Esophagus muscularis mucosa (tissue), 4 donors: ENCODE data around the gene HOMEZ. TPM values are rescaled to one million over a fixed set of nuclear protein-coding genes. Genes with fewer than 3 reads are reported as not detected.
"Not testable (repeated sequence)": the region's sequence is repeated elsewhere in the genome, so short reads cannot be mapped to it uniquely, and the experiment has no call there.

Experiments used
- DNase-seq: peaks from one replicate; pipeline ENCODE4 v3.0.0-alpha.2; 2017; ENCODE audit errors: extremely low spot score
- H3K27ac ChIP-seq, 4 donors: fragments of 200-600 bp; sonication (generic); replicated peaks in 1 of 4; 1 replicate in 3 of 4; 2 replicates in 1 of 4; pipeline ENCODE4 v1.5.1; 2016 to 2019; ENCODE audit warnings: mild to moderate bottlenecking in 1 of 4
- H3K27me3 ChIP-seq, 4 donors: fragments of 200-600 bp; sonication (generic); one replicate each; pipeline versions ENCODE4 v1.5.1 to v1.6.0; 2016 to 2019
- H3K36me3 ChIP-seq, 4 donors: fragments of 200-600 bp; sonication (generic); one replicate each; pipeline ENCODE4 v1.5.1; 2016 to 2019
- H3K4me1 ChIP-seq, 4 donors: fragments of 200-600 bp; sonication (generic); one replicate each; pipeline ENCODE4 v1.5.1; 2016 to 2019
- H3K4me3 ChIP-seq, 4 donors: fragments of 200-600 bp; sonication (generic); 1 replicate in 2 of 4; 2 replicates in 2 of 4; pipeline ENCODE4 v1.5.1; 2016 to 2019; ENCODE audit warnings: mild to moderate bottlenecking in 4 of 4, moderate library complexity in 1 of 4
- H3K9me3 ChIP-seq, 4 donors: fragments of 200-600 bp; sonication (generic); 1 replicate in 3 of 4; 2 replicates in 1 of 4; pipeline ENCODE4 v1.5.1; 2016 to 2019
- CTCF ChIP-seq, 3 experiments: fragments of 200-600 bp in 2 of 3; fragments of 450-650 bp in 1 of 3; sonication (generic) in 2 of 3; IDR thresholded peaks; one replicate each; pipeline ENCODE4 v1.5.1; 2017 to 2019; ENCODE audit warnings: antibody characterized with exemption in 3 of 3, mild to moderate bottlenecking in 2 of 3, moderate library complexity in 1 of 3
- EP300 ChIP-seq: sonication (generic); formaldehyde crosslinking; IDR thresholded peaks from one replicate; pipeline ENCODE4 v1.6.1; 2017; ENCODE audit warnings: antibody characterized with exemption
- POLR2A ChIP-seq: fragments of 450-650 bp; IDR thresholded peaks from one replicate; pipeline ENCODE4 v1.6.1; 2017; ENCODE audit warnings: antibody characterized with exemption, moderate library complexity, mild to moderate bottlenecking, low read depth
- POLR2AphosphoS5 ChIP-seq, 2 donors: sonication (generic); formaldehyde crosslinking; IDR thresholded peaks; one replicate each; pipeline ENCODE4 v1.6.1; 2017; ENCODE audit warnings: antibody characterized with exemption in 2 of 2
- WGBS: methylation state at CpG from one replicate; pipeline ENCODE4 v1.1.5; 2018; 5-methylcytosine and 5-hydroxymethylcytosine counted together
- intact Hi-C: fragments of 100-400 bp; cut with DNase I; formaldehyde crosslinking; loops from one replicate; pipeline ENCODE4 v1.15.1; 2023
- total RNA-seq, 4 donors: library from RNA; depleted of rRNA; stranded (reverse); fragments of >200 nt; gene quantifications; one replicate each; pipeline versions ENCODE4 v1.1.0 to v1.2.1, GENCODE V29; 2016

HOMEZ gene
- total RNA-seq, 4 donors from 2014 or later: 8.3 to 14.2 (median 12.4) TPM

- 83% methylated on average over 1 of the region's 1 CpG for WGBS
- no peak overlapping the region for H3K4me3 ChIP-seq
- no peaks in the 10 kb centered on the region for H3K9me3 ChIP-seq
- H3K36me3 ChIP-seq: no peaks in the 10 kb centered on the region
- TF ChIP-seq CTCF (IDR thresholded peaks at IDR 0.05) (no peak), POLR2A (no peak), POLR2AphosphoS5 (IDR thresholded peaks at IDR 0.05) (no peak), EP300 (no peak)
- H3K27me3 ChIP-seq: no peaks in the 10 kb centered on the region
- H3K4me1 ChIP-seq: peaks cover 6 to 10% (median 9%) of the 10 kb centered on the region in 4 donors
- DNase-seq: no peak
- intact Hi-C loops: no loop called here
- H3K27ac ChIP-seq: no peak overlapping the region
Observed at GRCh38 chr14:23240661-23241060, 45.3 kb downstream of the HOMEZ start.

- intact Hi-C loops: no loop called here
- Histone ChIP-seq H3K36me3 (no peaks in the 10 kb centered on the region), H3K4me3 (peak within 1 kb of the TSS; percentile 31 to 53 (median 37)), H3K9me3 (no peaks in the 10 kb centered on the region), H3K27ac (peak within 1 kb of the TSS; percentile 38 to 70 (median 66)), H3K4me1 (peaks cover 6 to 10% (median 9%) of the 10 kb centered on the region in 4 donors), H3K27me3 (no peaks in the 10 kb centered on the region)
- TF ChIP-seq POLR2A (no peak), POLR2AphosphoS5 (IDR thresholded peaks at IDR 0.05) (peak; percentile 50 to 73)
- 34% methylated on average over 32 of the region's 39 CpGs for whole genome bisulfite sequencing
- peak; percentile 97 for DNase-seq
Observed at GRCh38 chr14:23237772-23238594, 47.9 kb downstream of the HOMEZ start, which contains the start of gene RNF212B. Gene RNF212B (plus strand): TSS chr14:23237936. CDS start chr14:23240346, 2,410 bp downstream.

GRCh38 chr14:23232241-23232808 lies 53.6 kb downstream of the HOMEZ start:
- intact Hi-C loops: not testable (repeated sequence)

GRCh38 chr14:23228812-23229211 lies 57.1 kb downstream of the HOMEZ start:
- Histone ChIP-seq H3K9me3 (no peaks in the 10 kb centered on the region), H3K27me3 (no peaks in the 10 kb centered on the region), H3K4me3 (no peak overlapping the region), H3K4me1 (no peaks in the 10 kb centered on the region), H3K27ac (no peak overlapping the region), H3K36me3 (no peaks in the 10 kb centered on the region)
- TF ChIP-seq CTCF (IDR thresholded peaks at IDR 0.05) (no peak), POLR2AphosphoS5 (IDR thresholded peaks at IDR 0.05) (no peak), POLR2A (no peak), EP300 (no peak)
- intact Hi-C loops: no loop called here
- DNase-seq: no peak
- 84% methylated on average over 1 of the region's 1 CpG for WGBS

More at GRCh38 chr14:23232241-23232808, 53.6 kb downstream of the HOMEZ start:
- H3K4me1 ChIP-seq, H3K9me3 ChIP-seq, H3K36me3 ChIP-seq, H3K27ac ChIP-seq, H3K4me3 ChIP-seq, DNase-seq, H3K27me3 ChIP-seq: not testable (repeated sequence)
- WGBS: 82% methylated on average over 11 of the region's 38 CpGs

- H3K27me3 ChIP-seq: no peaks in the 10 kb centered on the region
- no peak overlapping the region for H3K27ac ChIP-seq
- H3K9me3 ChIP-seq: no peaks in the 10 kb centered on the region
- no peaks in the 10 kb centered on the region for H3K4me1 ChIP-seq
- H3K4me3 ChIP-seq: no peak overlapping the region
- intact Hi-C loops: no loop called here
- no peaks in the 10 kb centered on the region for H3K36me3 ChIP-seq
- WGBS: 64% methylated on average over 4 of the region's 4 CpGs
- TF ChIP-seq EP300: no peak
- no peak for TF ChIP-seq CTCF (IDR thresholded peaks at IDR 0.05)
- TF ChIP-seq POLR2A: no peak
- TF ChIP-seq POLR2AphosphoS5 (IDR thresholded peaks at IDR 0.05): no peak
- DNase-seq: no peak
Observed at GRCh38 chr14:23227566-23227965, 58.4 kb downstream of the HOMEZ start.

- H3K4me3 ChIP-seq, H3K27me3 ChIP-seq, DNase-seq, H3K4me1 ChIP-seq, H3K36me3 ChIP-seq, intact Hi-C loops, H3K9me3 ChIP-seq, H3K27ac ChIP-seq: not testable (repeated sequence)
- 96% methylated on average over 1 of the region's 1 CpG for WGBS
Observed at GRCh38 chr14:23224958-23225357, 61.0 kb downstream of the HOMEZ start.
